AG04449 (cell line): ENCODE measurements around the gene SERPINA9.

Experiments used
- CTCF ChIA-PET: fragments of 350-600 bp; formaldehyde crosslinking; extraction: SDS; loops from one replicate; lab custom pipeline; 2021; ENCODE audit warnings: antibody characterized with exemption; lab: Yijun Ruan, JAX
- POLR2A ChIA-PET: fragments of 400-600, 350-600 bp; formaldehyde crosslinking; extraction: SDS; loops from one replicate; lab custom pipeline; 2020; ENCODE audit warnings: antibody characterized with exemption, inconsistent platforms; lab: Yijun Ruan, JAX
- DNase-seq: peaks from one replicate; pipeline ENCODE4 v3.0.0-alpha.2; 2010; ENCODE audit warnings: low read depth, low spot score
- H3K4me3 ChIP-seq: 2 replicates; pipeline ENCODE4 v1.5.1; 2011; ENCODE audit warnings: low read depth, mild to moderate bottlenecking, control low read depth, low read length
- CTCF ChIP-seq: IDR thresholded peaks from one replicate; pipeline ENCODE4 v1.5.1; 2011; ENCODE audit warnings: mild to moderate bottlenecking, moderate library complexity, low read length, control low read depth, inconsistent platforms; ENCODE audit not compliant: insufficient read depth; ENCODE audit errors: missing control alignments

SERPINA9 gene

GRCh38 chr14:94505206-94505605 lies 29.2 kb upstream of the SERPINA9 start:
- H3K4me3 ChIP-seq, result no peak overlapping the region
- no peak for TF ChIP-seq CTCF
- ChIA-PET POLR2A (no interaction called here), CTCF (interaction anchor here (0.8 to 2.4 kb wide), 2 partner anchors 19 to 71 kb away, joined by 3 to 9 read pairs; no protein-coding TSS in a partner anchor)
- DNase-seq, result no peak

GRCh38 chr14:94501588-94502516 lies 25.9 kb upstream of the SERPINA9 start:
- CTCF ChIA-PET, result interaction anchor here (9.2 kb wide), 1 partner anchor 14 kb away, joined by 94 read pairs; no protein-coding TSS in a partner anchor
- POLR2A ChIA-PET, result no interaction called here
- no peak for DNase-seq
- no peak for TF ChIP-seq CTCF
- H3K4me3 ChIP-seq, result no peak overlapping the region

GRCh38 chr14:94500264-94500663 lies 24.3 kb upstream of the SERPINA9 start:
- no peak for DNase-seq
- ChIA-PET CTCF (interaction anchor here (9.2 kb wide), 1 partner anchor 13 kb away, joined by 94 read pairs; no protein-coding TSS in a partner anchor), POLR2A (no interaction called here)
- TF ChIP-seq CTCF, result no peak
- no peak overlapping the region for H3K4me3 ChIP-seq

GRCh38 chr14:94499673-94500072 lies 23.7 kb upstream of the SERPINA9 start:
- ChIA-PET CTCF (interaction anchor here (9.2 kb wide), 1 partner anchor 12 kb away, joined by 94 read pairs; no protein-coding TSS in a partner anchor), POLR2A (no interaction called here)
- no peak overlapping the region for H3K4me3 ChIP-seq
- no peak for DNase-seq
- no peak for TF ChIP-seq CTCF

GRCh38 chr14:94498215-94498614 lies 22.2 kb upstream of the SERPINA9 start:
- no peak for DNase-seq
- TF ChIP-seq CTCF, result no peak
- POLR2A ChIA-PET, result no interaction called here
- H3K4me3 ChIP-seq, result no peak overlapping the region
- CTCF ChIA-PET, result interaction anchor here (0.9 to 9.2 kb wide), 3 partner anchors 11 to 64 kb away, joined by 3 to 94 read pairs (median 4); no protein-coding TSS in a partner anchor

- ChIA-PET POLR2A (no interaction called here), CTCF (interaction anchor here (9.2 kb wide), 1 partner anchor 6 kb away, joined by 94 read pairs; no protein-coding TSS in a partner anchor)
- DNase-seq, result no peak
- TF ChIP-seq CTCF, result no peak
- H3K4me3 ChIP-seq, result no peak overlapping the region
These were observed 18.1 kb upstream of the SERPINA9 start for GRCh38 chr14:94494085-94494484.
